HG03378 (cell line): Measurements from ENCODE around the gene GPR62.
"Not testable (repeated sequence)": the region's sequence is repeated elsewhere in the genome, so short reads cannot be mapped to it uniquely, and the experiment has no call there.

Experiments
- ATAC-seq: cut with Tn5 transposase; IDR thresholded peaks from one replicate; pipeline ENCODE4 v1.9.1; 2021; ENCODE audit warnings: mild to moderate bottlenecking, moderate library complexity; ENCODE audit not compliant: unreplicated experiment

Gene GPR62

GRCh38 chr3:51988286-51989146 is 33.3 kb downstream of the GPR62 start:
- no peak for ATAC-seq

GRCh38 chr3:51990501-51990971 is 35.4 kb downstream of the GPR62 start:
- not testable (repeated sequence) for ATAC-seq

- no peak for ATAC-seq
These were observed 37.0 kb downstream of the GPR62 start for GRCh38 chr3:51992017-51992682.

GRCh38 chr3:51993657-51994056 is 38.5 kb downstream of the GPR62 start:
- ATAC-seq, result not testable (repeated sequence)

- no peak for ATAC-seq
These were observed 39.3 kb downstream of the GPR62 start for GRCh38 chr3:51994530-51994929.

- ATAC-seq, result peak; percentile 87
These were observed 40.4 kb downstream of the GPR62 start, which contains the start of gene RPL29 for GRCh38 chr3:51995346-51996163. RPL29 (minus strand) TSS chr3:51995895; CDS start chr3:51995461, 434 bp downstream.

- no peak for ATAC-seq
These were observed 42.0 kb downstream of the GPR62 start for GRCh38 chr3:51997172-51997571.

- no peak for ATAC-seq
These were observed 42.9 kb downstream of the GPR62 start for GRCh38 chr3:51997935-51998596.

- ATAC-seq, result no peak
These were observed 43.6 kb downstream of the GPR62 start for GRCh38 chr3:51998774-51999173.

GRCh38 chr3:51999846-52000245 is 44.7 kb downstream of the GPR62 start:
- ATAC-seq, result no peak

GRCh38 chr3:52001443-52001974 is 46.3 kb downstream of the GPR62 start:
- no peak for ATAC-seq

GRCh38 chr3:52002748-52003147 is 47.6 kb downstream of the GPR62 start:
- no peak for ATAC-seq

GRCh38 chr3:52004163-52004787 is 49.1 kb downstream of the GPR62 start:
- ATAC-seq, result no peak

- ATAC-seq, result no peak
These were observed 49.8 kb downstream of the GPR62 start for GRCh38 chr3:52004906-52005395.

GRCh38 chr3:52005571-52005986 is 50.4 kb downstream of the GPR62 start:
- no peak for ATAC-seq

- ATAC-seq, result no peak
These were observed 51.0 kb downstream of the GPR62 start for GRCh38 chr3:52006017-52006819.

- ATAC-seq, result no peak
These were observed 51.6 kb downstream of the GPR62 start for GRCh38 chr3:52006820-52007133.
